ENCODE measurements around the gene VIT.
A peak's percentile ranks its signal among the peaks of the same experiment; 100 is the strongest.
"Not testable (repeated sequence)": the region's sequence is repeated elsewhere in the genome, so short reads cannot be mapped to it uniquely, and the experiment has no call there.

The VIT gene

DNA sequence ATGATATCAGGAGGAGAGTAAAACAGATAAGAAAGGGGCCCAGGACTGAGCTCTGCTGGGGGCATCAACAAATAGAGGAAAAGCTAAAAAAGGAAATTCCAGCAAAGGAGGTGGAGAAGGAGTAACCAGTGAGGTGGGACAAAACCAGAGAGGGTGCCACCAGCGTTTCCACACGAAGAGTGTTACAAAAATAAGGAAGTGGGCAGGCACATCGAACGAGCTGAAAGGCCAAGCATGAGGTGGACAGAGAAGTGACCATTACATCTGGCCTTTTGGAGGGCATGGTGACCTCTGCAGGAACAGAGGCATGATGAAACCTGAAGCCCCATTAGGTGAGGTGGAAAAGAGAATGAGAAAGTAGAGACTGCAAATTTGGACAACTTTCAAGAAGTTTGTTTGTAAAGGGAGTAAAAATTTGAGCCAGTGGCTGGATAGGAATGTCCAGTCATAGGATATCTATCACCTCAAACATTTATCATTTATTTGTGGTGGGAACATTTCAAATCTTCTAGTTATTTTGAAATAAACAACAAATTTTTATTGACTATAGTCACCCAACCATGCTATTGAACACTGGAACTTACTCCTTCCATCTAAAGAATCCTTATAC is 18.4 kb upstream of the VIT start:
- no peak for DNase-seq

DNA sequence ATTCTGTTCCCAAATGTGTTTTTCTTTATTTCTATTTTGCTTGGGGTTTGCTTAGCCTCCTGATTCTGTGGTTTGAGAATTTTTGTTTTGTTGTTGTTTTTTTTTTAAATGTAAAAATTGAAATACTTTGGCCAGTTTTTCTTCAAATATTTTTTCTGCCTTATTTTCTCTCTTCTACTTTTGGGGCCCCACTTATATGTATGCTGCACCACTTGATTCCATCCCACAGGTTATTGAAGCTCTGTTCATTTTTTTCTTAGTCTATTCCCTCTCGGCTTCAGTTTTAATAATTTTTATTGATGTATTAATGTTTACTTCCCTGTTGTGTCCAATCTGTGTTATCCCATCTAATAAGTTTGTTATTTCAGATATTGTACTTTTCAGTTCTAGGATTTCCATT is 17.7 kb upstream of the VIT start:
- DNase-seq: no peak

- DNase-seq: no peak
Observed at GRCh38 chr2:36680012-36680411, 16.5 kb upstream of the VIT start.

- DNase-seq: no peak
Observed at GRCh38 chr2:36682562-36682961, 13.9 kb upstream of the VIT start.

DNA sequence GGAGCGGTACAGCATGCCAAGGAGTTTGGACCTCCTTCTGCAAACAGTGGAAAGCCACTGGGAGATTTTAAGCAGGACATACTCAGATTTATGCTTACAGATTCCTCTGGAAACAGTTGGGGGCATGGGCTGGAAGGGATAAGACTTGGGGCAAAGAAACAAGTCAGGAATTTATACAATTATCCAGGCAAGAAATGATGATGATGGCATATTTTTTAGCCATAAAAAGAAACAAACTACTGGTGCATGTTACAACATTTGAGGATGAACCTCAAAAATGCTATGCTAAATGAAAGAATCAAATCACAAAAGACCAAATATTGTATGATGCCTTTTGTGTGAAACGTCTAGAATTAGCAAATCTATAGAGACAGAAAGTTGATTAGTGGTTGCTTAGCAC is 13.5 kb upstream of the VIT start:
- no peak for DNase-seq

- DNase-seq: not testable (repeated sequence)
Observed at GRCh38 chr2:36688291-36688690, 8.2 kb upstream of the VIT start.

DNA sequence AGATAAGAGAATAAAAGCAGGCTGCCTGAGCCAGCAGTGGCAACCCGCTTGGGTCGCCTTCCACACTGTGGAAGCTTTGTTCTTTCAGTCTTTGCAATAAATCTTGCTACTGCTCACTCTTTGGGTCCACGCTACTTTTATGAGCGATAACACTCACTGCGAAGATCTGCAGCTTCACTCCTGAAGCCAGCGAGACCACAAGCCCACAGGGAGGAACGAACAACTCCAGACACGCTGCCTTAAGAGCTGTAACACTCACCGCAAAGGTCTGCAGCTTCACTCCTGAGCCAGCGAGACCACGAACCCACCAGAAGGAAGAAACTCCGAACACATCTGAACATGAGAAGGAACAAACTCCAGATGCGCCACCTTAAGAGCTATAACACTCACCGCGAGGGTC is 7.5 kb upstream of the VIT start:
- DNase-seq: not testable (repeated sequence)

GRCh38 chr2:36692121-36692520 is 4.4 kb upstream of the VIT start:
- no peak for DNase-seq

GRCh38 chr2:36693825-36694224 is 2.7 kb upstream of the VIT start:
- no peak for DNase-seq

GRCh38 chr2:36695746-36696415 is 626 bp upstream of the VIT start:
- no peak for DNase-seq

GRCh38 chr2:36697424-36698066 is 1.0 kb downstream of the VIT start:
- no peak for DNase-seq

DNA sequence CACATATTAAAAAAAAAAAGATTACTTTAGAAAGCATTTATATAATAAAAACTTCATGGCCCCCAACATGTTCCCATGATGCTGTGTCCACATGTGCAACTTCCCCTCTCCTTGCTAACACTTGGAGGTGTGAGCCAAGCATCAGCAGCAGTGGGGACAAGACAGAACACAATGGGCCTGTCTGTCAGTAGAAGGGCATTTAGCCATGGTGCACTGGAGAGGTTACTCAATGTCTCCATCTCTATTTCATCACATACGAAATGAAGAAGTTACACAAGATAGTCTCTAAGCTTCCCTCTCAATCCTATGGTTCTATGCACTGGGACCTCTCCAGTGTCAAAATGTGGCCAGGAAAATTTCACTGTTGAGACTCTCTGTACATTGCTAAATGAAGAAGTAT is 2.5 kb downstream of the VIT start:
- DNase-seq: no peak

DNA sequence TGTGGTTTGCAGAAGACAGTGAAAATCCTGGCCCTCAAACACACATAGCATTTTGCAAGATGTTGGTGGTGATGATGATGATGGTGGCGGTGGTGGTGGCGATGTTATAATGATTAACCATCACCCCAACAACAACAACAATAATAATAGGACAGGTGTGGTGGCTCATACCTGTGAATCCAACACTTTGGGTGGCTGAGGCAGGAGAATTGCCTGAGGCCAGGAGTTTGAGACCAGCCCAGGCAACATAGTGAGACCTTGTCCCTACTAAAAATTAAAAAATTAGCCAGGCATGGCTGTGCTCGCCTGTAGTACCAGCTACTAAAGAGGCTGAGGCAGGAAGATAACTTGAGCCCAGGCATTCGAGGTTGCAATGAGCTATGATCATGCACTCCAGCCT is 3.8 kb downstream of the VIT start:
- DNase-seq: no peak

DNA sequence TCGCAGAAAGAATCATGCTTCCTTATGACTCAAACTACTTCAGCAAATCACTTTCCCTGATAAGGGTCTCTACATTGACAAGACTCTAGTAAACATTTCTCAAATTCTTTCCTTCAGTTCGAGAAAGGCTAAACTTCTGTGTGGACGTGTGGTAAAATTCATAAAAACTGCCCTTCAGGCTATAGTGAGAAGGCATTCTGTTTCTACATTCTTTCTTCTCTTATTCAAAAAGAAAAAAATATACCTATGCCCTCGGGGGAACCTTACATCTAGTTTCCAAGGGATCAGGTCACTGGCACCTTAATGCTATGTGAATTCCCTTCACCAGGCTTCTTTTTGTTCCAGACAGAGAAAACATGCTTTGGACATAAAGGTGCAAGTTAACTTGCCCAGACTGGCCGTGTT is 4.9 kb downstream of the VIT start:
- no peak for DNase-seq

DNA sequence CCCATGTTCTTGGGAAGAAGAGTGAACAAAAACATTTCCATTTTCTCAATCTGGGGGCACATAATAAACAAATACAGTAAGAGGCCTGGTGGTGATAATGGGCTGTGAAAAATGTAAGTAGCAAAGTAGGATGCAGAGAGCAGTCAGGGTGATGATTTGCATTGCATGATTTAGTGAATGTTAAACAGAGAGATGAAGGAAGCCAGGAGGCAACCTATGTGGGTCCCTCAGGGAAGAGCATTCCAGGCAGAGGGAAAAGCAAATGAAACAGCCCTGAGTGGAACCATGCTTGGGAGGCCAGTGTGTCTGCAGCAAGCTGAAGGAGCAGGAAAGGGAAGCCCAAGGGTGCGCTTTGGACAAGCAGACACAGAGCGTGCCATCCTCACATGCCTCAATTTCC is 5.4 kb downstream of the VIT start:
- no peak for DNase-seq

DNA sequence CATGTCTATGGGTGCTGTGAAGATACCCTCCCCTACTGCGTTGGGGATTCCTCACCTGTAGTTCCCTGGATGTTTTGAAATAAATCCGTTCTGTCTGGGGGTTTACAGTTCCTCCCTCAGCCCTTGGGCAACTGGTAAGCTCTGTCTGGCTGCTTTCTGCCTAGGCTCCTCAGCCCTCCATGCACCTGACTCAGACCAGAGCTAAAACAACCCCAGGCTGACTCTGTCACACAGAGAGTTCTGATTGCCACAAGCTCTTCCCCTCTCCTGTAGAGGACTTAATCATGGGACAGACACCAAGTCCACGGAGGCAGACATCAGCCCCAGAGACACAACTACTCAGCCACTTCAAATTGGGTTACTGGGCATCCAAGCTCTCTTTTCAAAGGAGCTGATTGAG is 6.3 kb downstream of the VIT start:
- no peak for DNase-seq

GRCh38 chr2:36704475-36705150 is 8.1 kb downstream of the VIT start:
- DNase-seq: no peak

DNA sequence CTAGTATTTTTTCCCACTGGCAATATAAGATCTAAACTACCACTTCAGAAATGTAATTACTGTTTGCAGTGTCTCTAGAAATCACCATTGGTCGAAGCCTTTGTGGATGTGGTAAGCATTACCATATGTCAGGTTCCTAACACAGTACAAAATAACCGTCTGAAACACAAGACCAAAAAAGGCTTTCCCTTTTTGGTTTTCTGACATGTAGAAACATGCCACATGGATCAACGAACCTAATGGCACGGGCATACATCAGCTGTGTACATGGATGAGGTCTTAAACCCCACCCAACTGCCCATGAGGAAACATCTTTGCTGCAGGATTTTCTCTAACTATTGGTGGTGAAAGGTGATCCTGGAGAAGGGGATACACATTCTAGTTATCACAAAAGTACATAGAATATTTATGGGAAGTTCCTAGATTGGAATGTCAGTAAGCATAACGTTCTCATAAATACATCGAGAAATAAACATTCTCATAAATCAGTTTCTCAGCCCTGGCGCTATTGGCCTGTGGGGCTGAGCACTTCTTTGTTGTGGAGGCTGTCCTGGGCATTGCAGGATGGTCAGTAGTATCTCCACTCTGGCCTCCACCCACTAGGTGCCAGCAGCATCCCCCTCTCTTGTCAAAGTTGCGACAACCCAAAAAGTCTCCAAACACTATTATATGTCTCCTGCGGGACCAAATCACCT is 9.0 kb downstream of the VIT start:
- DNase-seq: no peak

DNA sequence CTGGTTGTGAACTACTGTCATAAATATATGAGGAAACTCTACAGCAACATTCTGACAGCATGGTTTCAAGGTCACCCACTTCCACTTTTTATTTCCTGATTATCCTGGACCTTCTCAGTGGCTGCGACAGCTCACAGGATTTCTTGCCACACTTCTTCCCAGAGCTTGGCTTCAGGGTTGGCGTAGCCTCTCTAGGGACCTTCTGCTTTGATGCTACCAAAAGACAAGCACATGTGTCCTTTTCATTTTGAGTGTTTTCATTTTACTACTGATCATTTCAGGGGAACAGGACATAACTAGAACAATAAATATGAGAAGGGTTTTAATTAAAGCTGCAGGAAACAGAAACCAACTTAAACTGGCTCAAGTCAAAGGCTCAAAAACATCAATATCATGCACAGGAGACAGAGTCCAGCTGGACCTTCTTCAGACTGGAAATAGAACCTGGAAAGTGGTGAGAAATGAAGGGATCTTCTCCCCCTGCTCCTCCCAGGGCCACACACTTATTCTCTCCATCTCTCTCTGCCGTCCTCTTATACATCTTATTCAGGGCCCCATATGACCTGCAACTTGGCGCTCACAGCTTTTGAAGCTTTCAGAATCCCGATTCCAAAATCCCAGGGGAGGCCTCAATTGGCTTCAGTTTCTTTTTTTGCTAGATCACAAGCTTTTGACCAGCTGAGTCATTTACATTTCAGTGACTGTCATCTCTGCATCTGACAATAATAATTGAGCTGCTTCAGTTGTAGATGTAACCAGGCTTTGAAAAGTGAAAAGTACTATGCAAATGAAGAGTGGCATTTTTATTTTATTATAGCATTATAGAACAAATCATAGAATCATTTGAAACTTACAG is 9.7 kb downstream of the VIT start:
- no peak for DNase-seq

DNA sequence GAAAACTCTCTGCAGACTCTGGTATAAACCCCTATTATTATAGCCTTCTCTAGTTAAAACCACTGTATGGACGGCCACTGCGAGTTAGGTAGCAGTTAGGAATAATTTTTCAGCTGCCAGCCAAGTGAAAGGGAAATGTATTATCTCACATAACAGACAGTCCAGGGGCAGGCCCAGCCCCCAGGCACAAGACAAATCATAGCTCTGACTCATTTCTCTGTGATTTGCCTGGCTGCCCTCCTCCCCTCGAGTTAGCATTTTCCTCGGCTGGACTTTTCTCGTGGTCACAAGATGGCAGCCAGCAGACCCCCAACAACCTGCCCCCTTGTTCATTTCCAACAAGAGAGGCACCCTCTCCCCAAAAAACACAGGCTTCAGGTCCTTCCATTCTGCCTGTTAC is 10.5 kb downstream of the VIT start:
- DNase-seq: peak; percentile 33

DNA sequence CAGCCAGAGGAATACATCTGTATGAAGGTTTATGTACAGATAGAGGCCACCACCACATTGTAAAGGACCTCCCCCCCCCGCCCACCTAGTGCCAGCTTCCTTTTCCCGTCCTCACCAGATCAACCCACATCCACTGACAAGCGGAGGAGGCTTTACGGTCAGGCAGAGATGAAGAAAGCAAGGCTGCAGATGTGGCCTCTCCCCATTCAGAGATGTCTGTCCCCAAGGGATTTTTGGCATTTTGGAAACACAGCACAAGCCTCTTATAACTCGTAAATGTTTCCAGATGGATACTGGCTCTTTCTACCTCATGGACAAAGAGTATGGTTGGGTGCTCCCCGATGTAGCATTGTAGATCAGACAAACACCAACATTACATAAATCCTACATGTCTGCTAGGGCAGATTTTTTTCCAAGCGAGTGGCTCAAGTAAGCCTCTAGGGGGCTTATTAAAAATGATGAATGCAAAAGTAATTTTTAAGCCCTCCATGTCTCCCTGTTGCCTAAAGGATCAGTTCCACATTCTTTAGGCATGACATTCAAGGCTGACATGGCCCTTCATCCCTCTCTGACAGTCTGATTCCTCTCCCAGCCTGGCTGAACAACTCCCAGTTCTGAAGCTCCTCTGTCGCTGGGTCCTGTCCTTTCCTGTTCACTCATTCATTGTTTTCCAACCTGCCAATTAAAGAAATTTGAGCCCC is 11.7 kb downstream of the VIT start:
- DNase-seq: no peak

Measured in kidney glomerular epithelial cell (primary cell).